CD4-positive, CD25-positive, alpha-beta regulatory T cell (primary cell): ENCODE measurements around the gene TMEM209. TPM values are rescaled to one million over a fixed set of nuclear protein-coding genes. Genes with fewer than 3 reads are reported as not detected.

Experiments used
- ATAC-seq, 2 donors: fragments of 150-1000 bp; cut with Tn5 transposase; one replicate each; pipeline ENCODE4 v1.10.0; 2021; ENCODE audit warnings: low read depth in 2 of 2, moderate number of reproducible peaks in 2 of 2, moderate library complexity in 1 of 2
- DNase-seq, 3 donors: peaks; one replicate each; pipeline versions ENCODE4 v3.0.0 to v3.0.0-alpha.2; 2012 to 2022; ENCODE audit warnings: mixed read lengths in 1 of 3
- H3K27ac ChIP-seq: one replicate; pipeline ENCODE4 v1.7.0; 2013; ENCODE audit warnings: mild to moderate bottlenecking, low read length; ENCODE audit not compliant: insufficient read depth, poor library complexity, severe bottlenecking
- H3K27me3 ChIP-seq: one replicate; pipeline ENCODE4 v1.7.0; 2013; ENCODE audit warnings: low read length; ENCODE audit not compliant: control insufficient read depth, insufficient read depth
- H3K36me3 ChIP-seq: one replicate; pipeline ENCODE4 v1.7.0; 2013; ENCODE audit warnings: mild to moderate bottlenecking, low read length, moderate library complexity; ENCODE audit not compliant: control insufficient read depth, insufficient read depth
- H3K4me1 ChIP-seq: 2 replicates; pipeline ENCODE4 v1.7.0; 2013; ENCODE audit warnings: mild to moderate bottlenecking, low read length; ENCODE audit not compliant: insufficient read depth, control insufficient read depth, poor library complexity, severe bottlenecking
- H3K4me3 ChIP-seq: one replicate; pipeline ENCODE4 v1.7.0; 2013; ENCODE audit warnings: low read depth, mild to moderate bottlenecking, low read length, moderate library complexity
- H3K9me3 ChIP-seq, 2 experiments: 1 replicate in 1 of 2; 2 replicates in 1 of 2; pipeline ENCODE4 v1.7.0; 2013; ENCODE audit warnings: low read length in 2 of 2, mild to moderate bottlenecking in 1 of 2, moderate library complexity in 1 of 2; ENCODE audit not compliant: control insufficient read depth in 2 of 2
- H3K27ac Mint-ChIP-seq, 3 donors: one replicate each; pipeline ENCODE4 v1.8.0; 2020 to 2022; ENCODE audit warnings: mild to moderate bottlenecking in 3 of 3, mixed read lengths in 3 of 3, moderate library complexity in 2 of 3
- H3K27me3 Mint-ChIP-seq: one replicate; pipeline ENCODE4 v1.8.0; 2022; ENCODE audit warnings: mild to moderate bottlenecking, mixed read lengths
- H3K36me3 Mint-ChIP-seq: one replicate; pipeline ENCODE4 v1.8.0; 2020; ENCODE audit warnings: mixed read lengths
- H3K4me1 Mint-ChIP-seq, 4 donors: one replicate each; pipeline ENCODE4 v1.8.0; 2020 to 2022; ENCODE audit warnings: mixed read lengths in 4 of 4, mild to moderate bottlenecking in 1 of 4
- H3K4me3 Mint-ChIP-seq, 4 donors: one replicate each; pipeline ENCODE4 v1.8.0; 2020 to 2022; ENCODE audit warnings: mild to moderate bottlenecking in 4 of 4, mixed read lengths in 4 of 4, moderate library complexity in 3 of 4
- H3K9me3 Mint-ChIP-seq, 7 donors: one replicate each; pipeline ENCODE4 v1.8.0; 2020 to 2022; ENCODE audit warnings: mixed read lengths in 7 of 7, mild to moderate bottlenecking in 3 of 7, moderate library complexity in 2 of 7
- polyA plus RNA-seq, 4 donors: library from polyadenylated mRNA; unstranded; fragments of 300-500 nt; fragmentation: Illumina TruSeq; gene quantifications; one replicate each; pipeline ENCODE4 v1.2.3, GENCODE V29; 2021
- total RNA-seq: library from RNA; stranded (reverse); gene quantifications from one replicate; pipeline ENCODE4 v1.2.3, GENCODE V29; 2022

Gene TMEM209
- total and polyA plus RNA-seq, 5 donors from 2014 or later: 27.5 to 57.9 (median 46.7) TPM

GRCh38 chr7:130162196-130162595 is 43.0 kb downstream of the TMEM209 start:
- no peaks in the 10 kb centered on the region for H3K27me3 Mint-ChIP-seq
- Histone ChIP-seq H3K4me1 (no peaks in the 10 kb centered on the region), H3K27me3 (no peaks in the 10 kb centered on the region), H3K27ac (no peak overlapping the region), H3K9me3 (no peaks in the 10 kb centered on the region), H3K36me3 (peaks cover 47% of the 10 kb centered on the region), H3K4me3 (no peak overlapping the region)
- H3K4me1 Mint-ChIP-seq: peaks cover 0 to 5% (median 0%) of the 10 kb centered on the region in 4 donors
- ATAC-seq (no peak), DNase-seq (no peak)
- peaks cover 72% of the 10 kb centered on the region for H3K36me3 Mint-ChIP-seq
- no peak overlapping the region for H3K4me3 Mint-ChIP-seq
- no peak overlapping the region for H3K27ac Mint-ChIP-seq
- H3K9me3 Mint-ChIP-seq: peaks cover 0 to 5% (median 1%) of the 10 kb centered on the region in 7 donors

GRCh38 chr7:130160455-130160854 is 44.8 kb downstream of the TMEM209 start:
- Mint-ChIP-seq H3K27ac (no peak overlapping the region), H3K4me1 (peaks cover 0 to 5% (median 0%) of the 10 kb centered on the region in 4 donors), H3K4me3 (no peak overlapping the region), H3K36me3 (peaks cover 62% of the 10 kb centered on the region), H3K9me3 (peaks cover 0 to 7% (median 1%) of the 10 kb centered on the region in 7 donors), H3K27me3 (no peaks in the 10 kb centered on the region)
- H3K4me1 ChIP-seq: no peaks in the 10 kb centered on the region
- H3K36me3 ChIP-seq: peaks cover 35% of the 10 kb centered on the region
- H3K9me3 ChIP-seq: peaks cover 0 to 4% of the 10 kb centered on the region in 2 experiments
- no peaks in the 10 kb centered on the region for H3K27me3 ChIP-seq
- DNase-seq (no peak), ATAC-seq (no peak)
- no peak overlapping the region for H3K4me3 ChIP-seq
- no peak overlapping the region for H3K27ac ChIP-seq

GRCh38 chr7:130160023-130160422 is 45.2 kb downstream of the TMEM209 start:
- H3K9me3 ChIP-seq: peaks cover 0 to 4% of the 10 kb centered on the region in 2 experiments
- no peaks in the 10 kb centered on the region for H3K27me3 ChIP-seq
- peaks cover 0 to 5% (median 0%) of the 10 kb centered on the region in 4 donors for H3K4me1 Mint-ChIP-seq
- no peak overlapping the region for H3K4me3 ChIP-seq
- H3K27ac ChIP-seq: no peak overlapping the region
- no peak overlapping the region for H3K27ac Mint-ChIP-seq
- no peaks in the 10 kb centered on the region for H3K27me3 Mint-ChIP-seq
- no peaks in the 10 kb centered on the region for H3K4me1 ChIP-seq
- ATAC-seq (no peak), DNase-seq (no peak)
- H3K9me3 Mint-ChIP-seq: peaks cover 0 to 8% (median 1%) of the 10 kb centered on the region in 7 donors
- H3K36me3 Mint-ChIP-seq: peaks cover 59% of the 10 kb centered on the region
- no peak overlapping the region for H3K4me3 Mint-ChIP-seq
- peaks cover 31% of the 10 kb centered on the region for H3K36me3 ChIP-seq

- Histone ChIP-seq H3K27me3 (no peaks in the 10 kb centered on the region), H3K27ac (no peak overlapping the region), H3K9me3 (peaks cover 0 to 4% of the 10 kb centered on the region in 2 experiments), H3K36me3 (peaks cover 19% of the 10 kb centered on the region), H3K4me3 (no peak overlapping the region), H3K4me1 (no peaks in the 10 kb centered on the region)
- peaks cover 0 to 8% (median 0%) of the 10 kb centered on the region in 7 donors for H3K9me3 Mint-ChIP-seq
- H3K27me3 Mint-ChIP-seq: no peaks in the 10 kb centered on the region
- H3K4me3 Mint-ChIP-seq: no peak overlapping the region
- peaks cover 41% of the 10 kb centered on the region for H3K36me3 Mint-ChIP-seq
- H3K27ac Mint-ChIP-seq: no peak overlapping the region
- H3K4me1 Mint-ChIP-seq: peaks cover 0 to 5% (median 0%) of the 10 kb centered on the region in 4 donors
- DNase-seq: no peak
- no peak for ATAC-seq
These were observed 47.5 kb downstream of the TMEM209 start for GRCh38 chr7:130157700-130158099.

- Histone ChIP-seq H3K36me3 (peaks cover 8% of the 10 kb centered on the region), H3K4me3 (no peak overlapping the region), H3K27ac (no peak overlapping the region), H3K27me3 (no peaks in the 10 kb centered on the region), H3K4me1 (no peaks in the 10 kb centered on the region), H3K9me3 (peaks cover 0 to 4% of the 10 kb centered on the region in 2 experiments)
- peaks cover 0 to 8% (median 0%) of the 10 kb centered on the region in 7 donors for H3K9me3 Mint-ChIP-seq
- H3K36me3 Mint-ChIP-seq: peaks cover 31% of the 10 kb centered on the region
- no peak for ATAC-seq
- no peak overlapping the region for H3K27ac Mint-ChIP-seq
- no peak for DNase-seq
- no peak overlapping the region for H3K4me3 Mint-ChIP-seq
- H3K27me3 Mint-ChIP-seq: no peaks in the 10 kb centered on the region
- peaks cover 0 to 5% (median 0%) of the 10 kb centered on the region in 4 donors for H3K4me1 Mint-ChIP-seq
These were observed 49.1 kb downstream of the TMEM209 start for GRCh38 chr7:130156140-130156539.

GRCh38 chr7:130154501-130155317 is 50.5 kb downstream of the TMEM209 start:
- ATAC-seq (no peak), DNase-seq (no peak)
- Mint-ChIP-seq H3K27me3 (no peaks in the 10 kb centered on the region), H3K27ac (no peak overlapping the region), H3K4me1 (peaks cover 0 to 5% (median 0%) of the 10 kb centered on the region in 4 donors), H3K36me3 (peaks cover 18% of the 10 kb centered on the region), H3K9me3 (peaks cover 0 to 5% (median 0%) of the 10 kb centered on the region in 7 donors), H3K4me3 (no peak overlapping the region)
- peaks cover 0 to 4% of the 10 kb centered on the region in 2 experiments for H3K9me3 ChIP-seq
- no peaks in the 10 kb centered on the region for H3K4me1 ChIP-seq
- no peaks in the 10 kb centered on the region for H3K27me3 ChIP-seq
- H3K4me3 ChIP-seq: no peak overlapping the region
- H3K36me3 ChIP-seq: no peaks in the 10 kb centered on the region
- no peak overlapping the region for H3K27ac ChIP-seq

- H3K9me3 ChIP-seq: peaks cover 0 to 4% of the 10 kb centered on the region in 2 experiments
- Mint-ChIP-seq H3K36me3 (peaks cover 14% of the 10 kb centered on the region), H3K4me3 (no peak overlapping the region), H3K9me3 (peaks cover 0 to 5% (median 0%) of the 10 kb centered on the region in 7 donors), H3K4me1 (peaks cover 0 to 5% (median 0%) of the 10 kb centered on the region in 4 donors), H3K27ac (no peak overlapping the region), H3K27me3 (no peaks in the 10 kb centered on the region)
- DNase-seq: no peak
- H3K4me3 ChIP-seq: no peak overlapping the region
- ATAC-seq: no peak
- H3K4me1 ChIP-seq: no peaks in the 10 kb centered on the region
- no peaks in the 10 kb centered on the region for H3K36me3 ChIP-seq
- no peaks in the 10 kb centered on the region for H3K27me3 ChIP-seq
- H3K27ac ChIP-seq: no peak overlapping the region
These were observed 51.1 kb downstream of the TMEM209 start for GRCh38 chr7:130154131-130154500.
